Measurements from ENCODE around the gene ADAM17.
"Not testable (repeated sequence)": the region's sequence is repeated elsewhere in the genome, so short reads cannot be mapped to it uniquely, and the experiment has no call there.

Gene ADAM17

DNA sequence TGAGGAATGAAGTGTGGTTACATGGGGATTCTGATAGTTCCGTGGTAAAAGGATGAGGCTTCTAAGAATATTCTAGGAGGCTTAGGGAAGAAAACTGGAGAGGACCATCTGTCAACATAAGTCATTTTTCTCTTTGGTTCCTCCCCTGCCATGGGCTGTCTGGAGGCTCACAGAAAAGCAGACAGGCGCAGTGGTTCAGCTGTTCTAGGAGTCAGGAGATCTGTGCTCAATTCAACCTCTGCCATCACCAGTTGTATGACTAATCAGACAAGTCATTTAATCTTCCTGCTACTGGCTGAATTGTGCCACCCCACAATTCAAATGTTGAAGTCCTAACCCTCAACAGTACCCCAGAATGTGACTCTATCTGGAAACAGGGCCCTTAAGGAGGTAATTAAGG lies 36.4 kb downstream of the ADAM17 start:
- Histone ChIP-seq H3K36me3 (replicated peaks; ENCODE audit: insufficient read depth, low read length) (peaks cover 4% of the 10 kb centered on the region; the same call in 1 of the 2 replicates), H3K4me1 (ENCODE audit: low read length) (no peaks in the 10 kb centered on the region), H4K20me1 (ENCODE audit: insufficient read depth, low read length) (no peaks in the 10 kb centered on the region), H2AFZ (ENCODE audit: low read length) (no peak overlapping the region), H3K27ac (ENCODE audit: low read length) (no peak overlapping the region), H3K27me3 (replicated peaks; ENCODE audit: insufficient read depth, low read length) (no peaks in the 10 kb centered on the region), H3K4me3 (ENCODE audit: low read length) (no peak overlapping the region), H3K9ac (ENCODE audit: low read length) (no peak overlapping the region), H3F3A (ENCODE audit: insufficient read depth, low read length) (no peaks in the 10 kb centered on the region), H3K4me2 (ENCODE audit: low read depth, low read length) (no peak overlapping the region), H3K79me2 (ENCODE audit: low read length) (no peaks in the 10 kb centered on the region), H3K9me2 (replicated peaks; ENCODE audit: insufficient read depth, low read length) (no peaks in the 10 kb centered on the region), H3K9me3 (replicated peaks; ENCODE audit: insufficient read depth, low read length) (no peaks in the 10 kb centered on the region)
- no peak for TF ChIP-seq EZH2 (optimal IDR thresholded peaks at IDR 0.05; ENCODE audit: low read depth, low read length)
- TF ChIP-seq, protein P1, sequence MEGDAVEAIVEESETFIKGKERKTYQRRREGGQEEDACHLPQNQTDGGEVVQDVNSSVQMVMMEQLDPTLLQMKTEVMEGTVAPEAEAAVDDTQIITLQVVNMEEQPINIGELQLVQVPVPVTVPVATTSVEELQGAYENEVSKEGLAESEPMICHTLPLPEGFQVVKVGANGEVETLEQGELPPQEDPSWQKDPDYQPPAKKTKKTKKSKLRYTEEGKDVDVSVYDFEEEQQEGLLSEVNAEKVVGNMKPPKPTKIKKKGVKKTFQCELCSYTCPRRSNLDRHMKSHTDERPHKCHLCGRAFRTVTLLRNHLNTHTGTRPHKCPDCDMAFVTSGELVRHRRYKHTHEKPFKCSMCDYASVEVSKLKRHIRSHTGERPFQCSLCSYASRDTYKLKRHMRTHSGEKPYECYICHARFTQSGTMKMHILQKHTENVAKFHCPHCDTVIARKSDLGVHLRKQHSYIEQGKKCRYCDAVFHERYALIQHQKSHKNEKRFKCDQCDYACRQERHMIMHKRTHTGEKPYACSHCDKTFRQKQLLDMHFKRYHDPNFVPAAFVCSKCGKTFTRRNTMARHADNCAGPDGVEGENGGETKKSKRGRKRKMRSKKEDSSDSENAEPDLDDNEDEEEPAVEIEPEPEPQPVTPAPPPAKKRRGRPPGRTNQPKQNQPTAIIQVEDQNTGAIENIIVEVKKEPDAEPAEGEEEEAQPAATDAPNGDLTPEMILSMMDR (IDR thresholded peaks at IDR 0.05; ENCODE audit: low read length), result no peak
- no peak for TF ChIP-seq EZH2phosphoT487 (IDR thresholded peaks at IDR 0.05; ENCODE audit: low read length)
- no peak for DNase-seq

DNA sequence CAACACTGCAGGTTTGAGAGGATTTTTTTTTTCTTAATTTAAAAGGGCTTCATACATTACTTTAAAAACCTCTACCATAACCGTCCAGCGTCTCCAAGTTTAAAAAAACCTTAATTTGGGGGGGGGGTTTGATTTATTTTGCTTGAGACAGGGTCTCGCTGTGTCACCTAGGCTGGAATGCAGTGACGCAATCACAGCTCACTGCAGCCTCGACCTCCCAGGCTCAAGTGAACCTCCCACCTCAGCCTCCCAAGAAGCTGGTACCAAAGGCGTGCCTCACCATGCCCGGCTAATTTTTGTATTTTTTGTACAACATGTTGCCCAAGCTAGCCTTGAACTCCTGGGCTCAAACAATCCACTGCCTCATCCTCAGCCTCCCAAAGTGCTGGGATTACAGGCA lies 36.9 kb downstream of the ADAM17 start:
- no peaks in the 10 kb centered on the region for H3K9me2 ChIP-seq (replicated peaks; ENCODE audit: insufficient read depth, low read length)
- H4K20me1 ChIP-seq (ENCODE audit: insufficient read depth, low read length), result no peaks in the 10 kb centered on the region
- H3K4me3 ChIP-seq (ENCODE audit: low read length), result no peak overlapping the region
- no peak overlapping the region for H3K27ac ChIP-seq (ENCODE audit: low read length)
- no peak overlapping the region for H2AFZ ChIP-seq (ENCODE audit: low read length)
- no peak overlapping the region for H3K4me2 ChIP-seq (ENCODE audit: low read depth, low read length)
- H3K9me3 ChIP-seq (replicated peaks; ENCODE audit: insufficient read depth, low read length), result no peaks in the 10 kb centered on the region
- H3K79me2 ChIP-seq (ENCODE audit: low read length), result no peaks in the 10 kb centered on the region
- no peak for DNase-seq
- no peaks in the 10 kb centered on the region for H3K4me1 ChIP-seq (ENCODE audit: low read length)
- H3K27me3 ChIP-seq (replicated peaks; ENCODE audit: insufficient read depth, low read length), result no peaks in the 10 kb centered on the region
- peaks cover 4% of the 10 kb centered on the region; the same call in 1 of the 2 replicates for H3K36me3 ChIP-seq (replicated peaks; ENCODE audit: insufficient read depth, low read length)
- TF ChIP-seq EZH2 (optimal IDR thresholded peaks at IDR 0.05; ENCODE audit: low read depth, low read length) (no peak), EZH2phosphoT487 (IDR thresholded peaks at IDR 0.05; ENCODE audit: low read length) (no peak)
- TF ChIP-seq, protein P1 (IDR thresholded peaks at IDR 0.05; ENCODE audit: low read length), result no peak
- H3F3A ChIP-seq (ENCODE audit: insufficient read depth, low read length), result no peaks in the 10 kb centered on the region
- no peak overlapping the region for H3K9ac ChIP-seq (ENCODE audit: low read length)

DNA sequence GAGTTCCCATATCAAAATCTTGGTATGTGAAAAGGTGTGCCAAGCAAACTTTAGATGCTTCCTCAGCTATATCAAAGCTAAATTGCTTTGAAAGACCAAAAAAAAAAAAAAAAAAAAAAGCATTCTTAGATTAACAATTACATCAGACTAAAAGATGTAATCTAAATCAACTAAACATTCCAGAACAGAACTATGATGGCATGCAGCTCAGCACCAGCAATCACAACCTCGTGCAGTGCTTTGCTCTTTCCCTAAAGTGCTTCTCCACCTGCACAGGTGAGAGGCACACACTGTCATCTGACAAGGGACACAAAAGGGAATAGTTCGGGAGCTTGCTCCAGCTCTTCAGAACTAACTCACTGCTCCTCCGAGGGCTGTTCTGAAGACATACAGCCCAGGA lies 37.5 kb downstream of the ADAM17 start:
- Histone ChIP-seq H2AFZ (ENCODE audit: low read length) (no peak overlapping the region), H3K4me1 (ENCODE audit: low read length) (no peaks in the 10 kb centered on the region), H4K20me1 (ENCODE audit: insufficient read depth, low read length) (no peaks in the 10 kb centered on the region), H3K79me2 (ENCODE audit: low read length) (no peaks in the 10 kb centered on the region), H3K9me2 (replicated peaks; ENCODE audit: insufficient read depth, low read length) (no peaks in the 10 kb centered on the region), H3F3A (ENCODE audit: insufficient read depth, low read length) (no peaks in the 10 kb centered on the region), H3K4me2 (ENCODE audit: low read depth, low read length) (no peak overlapping the region), H3K27me3 (replicated peaks; ENCODE audit: insufficient read depth, low read length) (no peaks in the 10 kb centered on the region), H3K9me3 (replicated peaks; ENCODE audit: insufficient read depth, low read length) (no peaks in the 10 kb centered on the region), H3K27ac (ENCODE audit: low read length) (no peak overlapping the region), H3K4me3 (ENCODE audit: low read length) (no peak overlapping the region), H3K36me3 (replicated peaks; ENCODE audit: insufficient read depth, low read length) (peaks cover 4% of the 10 kb centered on the region; the same call in 1 of the 2 replicates), H3K9ac (ENCODE audit: low read length) (no peak overlapping the region)
- no peak for DNase-seq
- TF ChIP-seq EZH2 (optimal IDR thresholded peaks at IDR 0.05; ENCODE audit: low read depth, low read length) (no peak), EZH2phosphoT487 (IDR thresholded peaks at IDR 0.05; ENCODE audit: low read length) (no peak)

DNA sequence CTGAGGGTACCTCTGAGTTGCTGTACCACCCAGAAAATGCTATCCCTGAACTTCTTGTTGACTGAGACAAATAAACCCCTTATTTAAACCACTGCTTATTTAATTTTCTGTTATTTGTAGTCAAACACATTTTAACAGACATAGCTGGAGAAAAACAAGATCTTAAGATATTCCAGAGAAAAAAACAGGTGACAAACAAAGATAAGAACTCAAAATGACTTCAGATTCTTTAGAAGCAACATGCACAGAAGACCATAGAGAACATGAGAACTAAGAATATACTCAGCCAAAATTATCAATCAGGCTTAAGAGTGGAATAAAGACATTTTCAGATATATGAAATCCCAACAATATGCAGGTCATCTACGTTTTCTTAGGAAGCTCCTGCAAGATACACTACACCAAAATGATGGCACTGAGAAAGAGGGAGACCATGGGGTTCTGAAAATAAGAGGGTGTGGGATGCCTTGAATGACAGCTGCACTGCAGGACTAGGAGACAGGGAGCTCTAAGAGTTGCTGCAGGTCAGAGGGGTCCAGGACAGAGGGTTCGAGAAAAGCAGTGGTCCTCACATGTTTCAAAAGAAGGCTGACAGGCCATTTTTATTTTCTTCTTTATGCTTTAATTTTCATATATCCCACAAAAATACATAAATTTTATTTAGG lies 38.4 kb downstream of the ADAM17 start:
- no peak overlapping the region for H2AFZ ChIP-seq (ENCODE audit: low read length)
- no peak overlapping the region for H3K4me2 ChIP-seq (ENCODE audit: low read depth, low read length)
- H3K36me3 ChIP-seq (replicated peaks; ENCODE audit: insufficient read depth, low read length), result peaks cover 4% of the 10 kb centered on the region; the same call in 1 of the 2 replicates
- TF ChIP-seq EZH2phosphoT487 (IDR thresholded peaks at IDR 0.05; ENCODE audit: low read length) (no peak), EZH2 (optimal IDR thresholded peaks at IDR 0.05; ENCODE audit: low read depth, low read length) (no peak)
- TF ChIP-seq, protein P1 (IDR thresholded peaks at IDR 0.05; ENCODE audit: low read length), result no peak
- H3K4me1 ChIP-seq (ENCODE audit: low read length), result no peaks in the 10 kb centered on the region
- no peaks in the 10 kb centered on the region for H3F3A ChIP-seq (ENCODE audit: insufficient read depth, low read length)
- H3K27ac ChIP-seq (ENCODE audit: low read length), result no peak overlapping the region
- H3K9me3 ChIP-seq (replicated peaks; ENCODE audit: insufficient read depth, low read length), result no peaks in the 10 kb centered on the region
- no peak for DNase-seq
- H3K9me2 ChIP-seq (replicated peaks; ENCODE audit: insufficient read depth, low read length), result no peaks in the 10 kb centered on the region
- H3K27me3 ChIP-seq (replicated peaks; ENCODE audit: insufficient read depth, low read length), result no peaks in the 10 kb centered on the region
- no peak overlapping the region for H3K9ac ChIP-seq (ENCODE audit: low read length)
- no peaks in the 10 kb centered on the region for H4K20me1 ChIP-seq (ENCODE audit: insufficient read depth, low read length)
- no peak overlapping the region for H3K4me3 ChIP-seq (ENCODE audit: low read length)
- H3K79me2 ChIP-seq (ENCODE audit: low read length), result no peaks in the 10 kb centered on the region

DNA sequence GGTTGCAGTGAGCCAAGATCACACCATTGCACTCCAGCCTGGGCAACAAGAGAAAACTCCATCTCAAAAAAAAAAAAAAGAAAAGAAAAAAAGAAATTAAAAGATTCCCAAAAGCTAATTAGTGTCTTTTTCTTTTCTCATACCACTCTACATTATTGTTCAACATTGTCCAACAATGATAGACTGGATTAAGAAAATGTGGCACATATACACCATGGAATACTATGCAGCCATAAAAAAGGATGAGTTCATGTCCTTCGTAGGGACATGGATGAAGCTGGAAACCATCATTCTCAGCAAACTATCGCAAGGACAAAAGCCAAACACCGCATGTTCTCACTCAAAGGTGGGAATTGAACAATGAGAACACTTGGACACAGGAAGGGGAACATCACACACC lies 41.7 kb downstream of the ADAM17 start:
- H3K36me3 ChIP-seq (replicated peaks; ENCODE audit: insufficient read depth, low read length), result not testable (repeated sequence)

More for the DNA sequence above, 41.7 kb downstream of the ADAM17 start:
- H3K9ac ChIP-seq (ENCODE audit: low read length); H3K27ac ChIP-seq (ENCODE audit: low read length); H4K20me1 ChIP-seq (ENCODE audit: insufficient read depth, low read length); H3K4me1 ChIP-seq (ENCODE audit: low read length); H3K9me2 ChIP-seq (replicated peaks; ENCODE audit: insufficient read depth, low read length); H3K79me2 ChIP-seq (ENCODE audit: low read length); H3K9me3 ChIP-seq (replicated peaks; ENCODE audit: insufficient read depth, low read length); H3F3A ChIP-seq (ENCODE audit: insufficient read depth, low read length); H2AFZ ChIP-seq (ENCODE audit: low read length); H3K4me3 ChIP-seq (ENCODE audit: low read length); H3K4me2 ChIP-seq (ENCODE audit: low read depth, low read length); H3K27me3 ChIP-seq (replicated peaks; ENCODE audit: insufficient read depth, low read length); DNase-seq: not testable (repeated sequence)

Measured in MM.1S (cell line).